ENCODE measurements around the gene RHCE. TPM values are rescaled to one million over a fixed set of nuclear protein-coding genes. Genes with fewer than 3 reads are reported as not detected.

The RHCE gene
- total and polyA plus RNA-seq, 2 of the 8 experiments (the other 6 are each of a cell fraction or from before 2014, with no cell fraction given), result 0.23 to 0.50 TPM

- TF ChIP-seq, protein P1, sequence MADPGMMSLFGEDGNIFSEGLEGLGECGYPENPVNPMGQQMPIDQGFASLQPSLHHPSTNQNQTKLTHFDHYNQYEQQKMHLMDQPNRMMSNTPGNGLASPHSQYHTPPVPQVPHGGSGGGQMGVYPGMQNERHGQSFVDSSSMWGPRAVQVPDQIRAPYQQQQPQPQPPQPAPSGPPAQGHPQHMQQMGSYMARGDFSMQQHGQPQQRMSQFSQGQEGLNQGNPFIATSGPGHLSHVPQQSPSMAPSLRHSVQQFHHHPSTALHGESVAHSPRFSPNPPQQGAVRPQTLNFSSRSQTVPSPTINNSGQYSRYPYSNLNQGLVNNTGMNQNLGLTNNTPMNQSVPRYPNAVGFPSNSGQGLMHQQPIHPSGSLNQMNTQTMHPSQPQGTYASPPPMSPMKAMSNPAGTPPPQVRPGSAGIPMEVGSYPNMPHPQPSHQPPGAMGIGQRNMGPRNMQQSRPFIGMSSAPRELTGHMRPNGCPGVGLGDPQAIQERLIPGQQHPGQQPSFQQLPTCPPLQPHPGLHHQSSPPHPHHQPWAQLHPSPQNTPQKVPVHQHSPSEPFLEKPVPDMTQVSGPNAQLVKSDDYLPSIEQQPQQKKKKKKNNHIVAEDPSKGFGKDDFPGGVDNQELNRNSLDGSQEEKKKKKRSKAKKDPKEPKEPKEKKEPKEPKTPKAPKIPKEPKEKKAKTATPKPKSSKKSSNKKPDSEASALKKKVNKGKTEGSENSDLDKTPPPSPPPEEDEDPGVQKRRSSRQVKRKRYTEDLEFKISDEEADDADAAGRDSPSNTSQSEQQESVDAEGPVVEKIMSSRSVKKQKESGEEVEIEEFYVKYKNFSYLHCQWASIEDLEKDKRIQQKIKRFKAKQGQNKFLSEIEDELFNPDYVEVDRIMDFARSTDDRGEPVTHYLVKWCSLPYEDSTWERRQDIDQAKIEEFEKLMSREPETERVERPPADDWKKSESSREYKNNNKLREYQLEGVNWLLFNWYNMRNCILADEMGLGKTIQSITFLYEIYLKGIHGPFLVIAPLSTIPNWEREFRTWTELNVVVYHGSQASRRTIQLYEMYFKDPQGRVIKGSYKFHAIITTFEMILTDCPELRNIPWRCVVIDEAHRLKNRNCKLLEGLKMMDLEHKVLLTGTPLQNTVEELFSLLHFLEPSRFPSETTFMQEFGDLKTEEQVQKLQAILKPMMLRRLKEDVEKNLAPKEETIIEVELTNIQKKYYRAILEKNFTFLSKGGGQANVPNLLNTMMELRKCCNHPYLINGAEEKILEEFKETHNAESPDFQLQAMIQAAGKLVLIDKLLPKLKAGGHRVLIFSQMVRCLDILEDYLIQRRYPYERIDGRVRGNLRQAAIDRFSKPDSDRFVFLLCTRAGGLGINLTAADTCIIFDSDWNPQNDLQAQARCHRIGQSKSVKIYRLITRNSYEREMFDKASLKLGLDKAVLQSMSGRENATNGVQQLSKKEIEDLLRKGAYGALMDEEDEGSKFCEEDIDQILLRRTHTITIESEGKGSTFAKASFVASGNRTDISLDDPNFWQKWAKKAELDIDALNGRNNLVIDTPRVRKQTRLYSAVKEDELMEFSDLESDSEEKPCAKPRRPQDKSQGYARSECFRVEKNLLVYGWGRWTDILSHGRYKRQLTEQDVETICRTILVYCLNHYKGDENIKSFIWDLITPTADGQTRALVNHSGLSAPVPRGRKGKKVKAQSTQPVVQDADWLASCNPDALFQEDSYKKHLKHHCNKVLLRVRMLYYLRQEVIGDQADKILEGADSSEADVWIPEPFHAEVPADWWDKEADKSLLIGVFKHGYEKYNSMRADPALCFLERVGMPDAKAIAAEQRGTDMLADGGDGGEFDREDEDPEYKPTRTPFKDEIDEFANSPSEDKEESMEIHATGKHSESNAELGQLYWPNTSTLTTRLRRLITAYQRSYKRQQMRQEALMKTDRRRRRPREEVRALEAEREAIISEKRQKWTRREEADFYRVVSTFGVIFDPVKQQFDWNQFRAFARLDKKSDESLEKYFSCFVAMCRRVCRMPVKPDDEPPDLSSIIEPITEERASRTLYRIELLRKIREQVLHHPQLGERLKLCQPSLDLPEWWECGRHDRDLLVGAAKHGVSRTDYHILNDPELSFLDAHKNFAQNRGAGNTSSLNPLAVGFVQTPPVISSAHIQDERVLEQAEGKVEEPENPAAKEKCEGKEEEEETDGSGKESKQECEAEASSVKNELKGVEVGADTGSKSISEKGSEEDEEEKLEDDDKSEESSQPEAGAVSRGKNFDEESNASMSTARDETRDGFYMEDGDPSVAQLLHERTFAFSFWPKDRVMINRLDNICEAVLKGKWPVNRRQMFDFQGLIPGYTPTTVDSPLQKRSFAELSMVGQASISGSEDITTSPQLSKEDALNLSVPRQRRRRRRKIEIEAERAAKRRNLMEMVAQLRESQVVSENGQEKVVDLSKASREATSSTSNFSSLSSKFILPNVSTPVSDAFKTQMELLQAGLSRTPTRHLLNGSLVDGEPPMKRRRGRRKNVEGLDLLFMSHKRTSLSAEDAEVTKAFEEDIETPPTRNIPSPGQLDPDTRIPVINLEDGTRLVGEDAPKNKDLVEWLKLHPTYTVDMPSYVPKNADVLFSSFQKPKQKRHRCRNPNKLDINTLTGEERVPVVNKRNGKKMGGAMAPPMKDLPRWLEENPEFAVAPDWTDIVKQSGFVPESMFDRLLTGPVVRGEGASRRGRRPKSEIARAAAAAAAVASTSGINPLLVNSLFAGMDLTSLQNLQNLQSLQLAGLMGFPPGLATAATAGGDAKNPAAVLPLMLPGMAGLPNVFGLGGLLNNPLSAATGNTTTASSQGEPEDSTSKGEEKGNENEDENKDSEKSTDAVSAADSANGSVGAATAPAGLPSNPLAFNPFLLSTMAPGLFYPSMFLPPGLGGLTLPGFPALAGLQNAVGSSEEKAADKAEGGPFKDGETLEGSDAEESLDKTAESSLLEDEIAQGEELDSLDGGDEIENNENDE (IDR thresholded peaks at IDR 0.05; ENCODE audit: insufficient replicate concordance, low read length), result no peak
- TF ChIP-seq BRCA1 (IDR thresholded peaks at IDR 0.05; ENCODE audit: low read depth, low read length), result no peak
- no peak for TF ChIP-seq SUZ12 (IDR thresholded peaks at IDR 0.05; ENCODE audit: low read length)
- no peak for TF ChIP-seq POLR2A (IDR thresholded peaks at IDR 0.05; ENCODE audit: control extremely low read depth in 1 of 2, low read depth in 2 of 2, low read length in 2 of 2)
- no peak for TF ChIP-seq KDM1A (IDR thresholded peaks at IDR 0.05; ENCODE audit: borderline replicate concordance, low read length)
- TF ChIP-seq EP300 (IDR thresholded peaks at IDR 0.05; ENCODE audit: borderline replicate concordance in 1 of 2, low read depth in 2 of 2, low read length in 2 of 2), result no peak
- no peak for TF ChIP-seq GABPA (IDR thresholded peaks at IDR 0.05; ENCODE audit: borderline replicate concordance, insufficient read depth, low read length)
- no peak for TF ChIP-seq YY1 (IDR thresholded peaks at IDR 0.05; ENCODE audit: low read depth, low read length)
- no peak for TF ChIP-seq FOSL1 (IDR thresholded peaks at IDR 0.05; ENCODE audit: insufficient read depth, low read depth, low read length)
- no peak for TF ChIP-seq CBX8 (IDR thresholded peaks at IDR 0.05; ENCODE audit: borderline replicate concordance, low read depth, low read length)
- TF ChIP-seq SRF (IDR thresholded peaks at IDR 0.05; ENCODE audit: low read depth, low read length), result no peak
- TF ChIP-seq TAF7 (optimal IDR thresholded peaks at IDR 0.05; ENCODE audit: borderline replicate concordance, low read depth, low read length), result no peak
Measured at GRCh38 chr1:25349606-25350005, 71.0 kb downstream of the RHCE start (continued).

All from H1 (cell line).